Liver (tissue), 3 donors: Measurements from ENCODE around the gene MRPL32.

Experiments
- JUND ChIP-seq, 2 donors: IDR thresholded peaks; 2 replicates each; pipeline ENCODE4 v1.6.1; 2016; ENCODE audit warnings: antibody characterized with exemption in 2 of 2
- RAD21 ChIP-seq, 2 donors: IDR thresholded peaks; 2 replicates each; pipeline ENCODE4 v1.6.1; 2016; ENCODE audit warnings: antibody characterized with exemption in 2 of 2, mild to moderate bottlenecking in 2 of 2
- RXRA ChIP-seq, 2 donors: IDR thresholded peaks; 2 replicates each; pipeline ENCODE4 v1.6.1; 2017 to 2018; ENCODE audit warnings: antibody characterized with exemption in 2 of 2, mild to moderate bottlenecking in 1 of 2
- TAF1 ChIP-seq: conservative IDR thresholded peaks from 2 replicates; pipeline ENCODE4 v1.6.1; 2016; ENCODE audit warnings: antibody characterized with exemption, mild to moderate bottlenecking
- YY1 ChIP-seq: IDR thresholded peaks from 2 replicates; pipeline ENCODE4 v1.6.1; 2016; ENCODE audit warnings: antibody characterized with exemption, mild to moderate bottlenecking
- TF ChIP-seq, protein P1 (sequence below): IDR thresholded peaks from 2 replicates; pipeline ENCODE4 v1.6.1; 2016; ENCODE audit warnings: antibody characterized with exemption, mild to moderate bottlenecking
- TF ChIP-seq, protein P2 (sequence below): fragments of 150-350 bp; IDR thresholded peaks from 2 replicates; pipeline ENCODE4 v1.5.1; 2017; ENCODE audit warnings: improper control_type of control experiment, low read depth, low read length; ENCODE audit not compliant: missing input control
- TF ChIP-seq, protein P3 (sequence below): IDR thresholded peaks from 2 replicates; pipeline ENCODE4 v1.6.1; 2016; ENCODE audit warnings: antibody characterized with exemption
- donor health status: healthy.
- donor health status: healthy.

DNA sequence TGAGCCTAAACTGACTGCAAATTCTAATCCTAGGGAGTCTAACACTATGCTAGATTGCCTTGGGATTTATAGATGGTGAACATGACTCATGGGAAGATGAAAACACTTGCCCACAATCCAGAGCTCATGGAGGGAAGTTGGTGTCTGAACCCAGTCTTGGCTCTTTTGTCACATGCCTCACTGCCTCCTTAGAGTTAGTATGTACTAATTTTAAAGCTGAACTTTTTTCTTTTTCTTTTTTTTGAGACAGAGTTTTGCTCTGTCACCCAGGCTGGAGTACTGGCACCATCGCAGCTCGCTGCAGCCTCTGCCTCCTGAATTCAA lies 14.4 kb downstream of the MRPL32 start:
- TF ChIP-seq, protein P1, sequence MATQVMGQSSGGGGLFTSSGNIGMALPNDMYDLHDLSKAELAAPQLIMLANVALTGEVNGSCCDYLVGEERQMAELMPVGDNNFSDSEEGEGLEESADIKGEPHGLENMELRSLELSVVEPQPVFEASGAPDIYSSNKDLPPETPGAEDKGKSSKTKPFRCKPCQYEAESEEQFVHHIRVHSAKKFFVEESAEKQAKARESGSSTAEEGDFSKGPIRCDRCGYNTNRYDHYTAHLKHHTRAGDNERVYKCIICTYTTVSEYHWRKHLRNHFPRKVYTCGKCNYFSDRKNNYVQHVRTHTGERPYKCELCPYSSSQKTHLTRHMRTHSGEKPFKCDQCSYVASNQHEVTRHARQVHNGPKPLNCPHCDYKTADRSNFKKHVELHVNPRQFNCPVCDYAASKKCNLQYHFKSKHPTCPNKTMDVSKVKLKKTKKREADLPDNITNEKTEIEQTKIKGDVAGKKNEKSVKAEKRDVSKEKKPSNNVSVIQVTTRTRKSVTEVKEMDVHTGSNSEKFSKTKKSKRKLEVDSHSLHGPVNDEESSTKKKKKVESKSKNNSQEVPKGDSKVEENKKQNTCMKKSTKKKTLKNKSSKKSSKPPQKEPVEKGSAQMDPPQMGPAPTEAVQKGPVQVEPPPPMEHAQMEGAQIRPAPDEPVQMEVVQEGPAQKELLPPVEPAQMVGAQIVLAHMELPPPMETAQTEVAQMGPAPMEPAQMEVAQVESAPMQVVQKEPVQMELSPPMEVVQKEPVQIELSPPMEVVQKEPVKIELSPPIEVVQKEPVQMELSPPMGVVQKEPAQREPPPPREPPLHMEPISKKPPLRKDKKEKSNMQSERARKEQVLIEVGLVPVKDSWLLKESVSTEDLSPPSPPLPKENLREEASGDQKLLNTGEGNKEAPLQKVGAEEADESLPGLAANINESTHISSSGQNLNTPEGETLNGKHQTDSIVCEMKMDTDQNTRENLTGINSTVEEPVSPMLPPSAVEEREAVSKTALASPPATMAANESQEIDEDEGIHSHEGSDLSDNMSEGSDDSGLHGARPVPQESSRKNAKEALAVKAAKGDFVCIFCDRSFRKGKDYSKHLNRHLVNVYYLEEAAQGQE = no peak
- TF ChIP-seq, protein P2, sequence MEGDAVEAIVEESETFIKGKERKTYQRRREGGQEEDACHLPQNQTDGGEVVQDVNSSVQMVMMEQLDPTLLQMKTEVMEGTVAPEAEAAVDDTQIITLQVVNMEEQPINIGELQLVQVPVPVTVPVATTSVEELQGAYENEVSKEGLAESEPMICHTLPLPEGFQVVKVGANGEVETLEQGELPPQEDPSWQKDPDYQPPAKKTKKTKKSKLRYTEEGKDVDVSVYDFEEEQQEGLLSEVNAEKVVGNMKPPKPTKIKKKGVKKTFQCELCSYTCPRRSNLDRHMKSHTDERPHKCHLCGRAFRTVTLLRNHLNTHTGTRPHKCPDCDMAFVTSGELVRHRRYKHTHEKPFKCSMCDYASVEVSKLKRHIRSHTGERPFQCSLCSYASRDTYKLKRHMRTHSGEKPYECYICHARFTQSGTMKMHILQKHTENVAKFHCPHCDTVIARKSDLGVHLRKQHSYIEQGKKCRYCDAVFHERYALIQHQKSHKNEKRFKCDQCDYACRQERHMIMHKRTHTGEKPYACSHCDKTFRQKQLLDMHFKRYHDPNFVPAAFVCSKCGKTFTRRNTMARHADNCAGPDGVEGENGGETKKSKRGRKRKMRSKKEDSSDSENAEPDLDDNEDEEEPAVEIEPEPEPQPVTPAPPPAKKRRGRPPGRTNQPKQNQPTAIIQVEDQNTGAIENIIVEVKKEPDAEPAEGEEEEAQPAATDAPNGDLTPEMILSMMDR = no peak
- TF ChIP-seq TAF1 (no peak), RAD21 (IDR thresholded peaks at IDR 0.05) (no peak), JUND (IDR thresholded peaks at IDR 0.05) (no peak), RXRA (IDR thresholded peaks at IDR 0.05) (no peak), YY1 (no peak)
- TF ChIP-seq, protein P3, sequence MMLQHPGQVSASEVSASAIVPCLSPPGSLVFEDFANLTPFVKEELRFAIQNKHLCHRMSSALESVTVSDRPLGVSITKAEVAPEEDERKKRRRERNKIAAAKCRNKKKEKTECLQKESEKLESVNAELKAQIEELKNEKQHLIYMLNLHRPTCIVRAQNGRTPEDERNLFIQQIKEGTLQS = no peak
